ENCODE results near the gene STOX2. TPM values are rescaled to one million over a fixed set of nuclear protein-coding genes. Genes with fewer than 3 reads are reported as not detected.
"Not testable (repeated sequence)": the region's sequence is repeated elsewhere in the genome, so short reads cannot be mapped to it uniquely, and the experiment has no call there.

STOX2 gene
- total RNA-seq, 1 donor from 2014 or later, result 2.5 TPM

GRCh38 chr4:184046148-184046547 lies 141.0 kb downstream of the STOX2 start:
- H2AFZ ChIP-seq (ENCODE audit: low read depth, low read length), result no peak overlapping the region
- H3K27ac Mint-ChIP-seq (ENCODE audit: unreplicated experiment), result no peak overlapping the region
- H3K4me1 ChIP-seq (ENCODE audit: insufficient read depth, low read length), result no peaks in the 10 kb centered on the region
- no peaks in the 10 kb centered on the region for H3K79me2 ChIP-seq (ENCODE audit: insufficient read depth, low read length)
- no peak overlapping the region for H3K9ac ChIP-seq (ENCODE audit: low read length)
- DNase-seq (ENCODE audit: low read depth) (no peak), FAIRE-seq (no peak)
- H3K27me3 Mint-ChIP-seq (ENCODE audit: low read depth, unreplicated experiment), result no peaks in the 10 kb centered on the region
- H3K36me3 ChIP-seq (ENCODE audit: insufficient read depth, low read length), result no peaks in the 10 kb centered on the region
- no peak overlapping the region for H3K4me3 ChIP-seq (ENCODE audit: insufficient read depth, low read depth, low read length)
- no peak overlapping the region for H3K27ac ChIP-seq (ENCODE audit: low read depth, low read length)
- H3K4me3 Mint-ChIP-seq (ENCODE audit: unreplicated experiment), result no peak overlapping the region
- peaks cover 8% of the 10 kb centered on the region for H3K9me3 ChIP-seq (ENCODE audit: insufficient read depth, low read depth, low read length)
- no peak overlapping the region for H3K4me2 ChIP-seq (ENCODE audit: low read length)
- TF ChIP-seq EZH2 (IDR thresholded peaks at IDR 0.05; ENCODE audit: insufficient read depth, low read length), result no peak
- TF ChIP-seq CTCF (IDR thresholded peaks at IDR 0.05; ENCODE audit: insufficient read depth, low read depth, low read length), result no peak
- peaks cover 33% of the 10 kb centered on the region for H3K9me3 Mint-ChIP-seq (ENCODE audit: unreplicated experiment)
- H3K36me3 Mint-ChIP-seq (ENCODE audit: low read depth, unreplicated experiment), result no peaks in the 10 kb centered on the region
- H3K27me3 ChIP-seq (ENCODE audit: insufficient read depth, low read length), result no peaks in the 10 kb centered on the region
- H4K20me1 ChIP-seq (ENCODE audit: insufficient read depth, low read length), result no peaks in the 10 kb centered on the region
- H3K4me1 Mint-ChIP-seq (ENCODE audit: low read depth, unreplicated experiment), result no peaks in the 10 kb centered on the region

GRCh38 chr4:184051262-184051661 lies 146.2 kb downstream of the STOX2 start:
- H3K4me3 ChIP-seq (ENCODE audit: insufficient read depth, low read depth, low read length); H3K9me3 Mint-ChIP-seq (ENCODE audit: unreplicated experiment): not testable (repeated sequence)

DNA sequence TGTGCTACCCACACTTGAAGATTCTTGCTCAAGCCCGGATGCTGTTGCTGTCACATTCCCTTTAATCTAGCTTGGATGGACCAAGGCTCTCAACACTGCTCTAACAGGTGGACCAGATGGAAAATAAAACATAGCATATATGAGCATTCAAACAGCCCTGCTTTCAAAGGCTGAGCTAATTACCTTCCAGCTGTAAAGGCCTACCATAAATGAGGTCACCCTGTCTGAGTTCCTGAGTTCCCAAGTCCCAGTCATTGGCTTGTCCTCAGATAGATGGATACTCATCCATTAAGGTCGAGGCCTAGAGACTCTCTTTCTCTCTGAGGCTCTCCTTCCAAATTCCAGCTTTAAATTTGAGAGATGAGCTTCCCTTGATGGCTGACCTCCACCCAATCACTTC lies 147.5 kb downstream of the STOX2 start:
- Histone ChIP-seq H3K36me3 (ENCODE audit: insufficient read depth, low read length) (no peaks in the 10 kb centered on the region), H3K4me1 (ENCODE audit: insufficient read depth, low read length) (no peaks in the 10 kb centered on the region), H3K27me3 (ENCODE audit: insufficient read depth, low read length) (no peaks in the 10 kb centered on the region), H4K20me1 (ENCODE audit: insufficient read depth, low read length) (no peaks in the 10 kb centered on the region), H3K4me2 (ENCODE audit: low read length) (no peak overlapping the region), H3K79me2 (ENCODE audit: insufficient read depth, low read length) (no peaks in the 10 kb centered on the region), H3K27ac (ENCODE audit: low read depth, low read length) (no peak overlapping the region), H3K4me3 (ENCODE audit: insufficient read depth, low read depth, low read length) (no peak overlapping the region), H2AFZ (ENCODE audit: low read depth, low read length) (no peak overlapping the region), H3K9me3 (ENCODE audit: insufficient read depth, low read depth, low read length) (peaks cover 5% of the 10 kb centered on the region), H3K9ac (ENCODE audit: low read length) (no peak overlapping the region)
- TF ChIP-seq CTCF (IDR thresholded peaks at IDR 0.05; ENCODE audit: insufficient read depth, low read depth, low read length) (no peak), EZH2 (IDR thresholded peaks at IDR 0.05; ENCODE audit: insufficient read depth, low read length) (no peak)
- Mint-ChIP-seq H3K36me3 (ENCODE audit: low read depth, unreplicated experiment) (peaks cover 1% of the 10 kb centered on the region), H3K4me3 (ENCODE audit: unreplicated experiment) (no peak overlapping the region), H3K27me3 (ENCODE audit: low read depth, unreplicated experiment) (peaks cover 2% of the 10 kb centered on the region), H3K4me1 (ENCODE audit: low read depth, unreplicated experiment) (no peaks in the 10 kb centered on the region), H3K9me3 (ENCODE audit: unreplicated experiment) (peaks cover 4% of the 10 kb centered on the region), H3K27ac (ENCODE audit: unreplicated experiment) (no peak overlapping the region)
- DNase-seq (ENCODE audit: low read depth) (no peak), FAIRE-seq (no peak)

More at GRCh38 chr4:184051262-184051661, 146.2 kb downstream of the STOX2 start:
- not testable (repeated sequence) for H3K27ac Mint-ChIP-seq (ENCODE audit: unreplicated experiment); FAIRE-seq; H4K20me1 ChIP-seq (ENCODE audit: insufficient read depth, low read length); H3K79me2 ChIP-seq (ENCODE audit: insufficient read depth, low read length); H3K4me1 ChIP-seq (ENCODE audit: insufficient read depth, low read length); H3K27ac ChIP-seq (ENCODE audit: low read depth, low read length); H2AFZ ChIP-seq (ENCODE audit: low read depth, low read length); H3K4me3 Mint-ChIP-seq (ENCODE audit: unreplicated experiment); DNase-seq (ENCODE audit: low read depth); H3K36me3 ChIP-seq (ENCODE audit: insufficient read depth, low read length); H3K36me3 Mint-ChIP-seq (ENCODE audit: low read depth, unreplicated experiment); H3K4me2 ChIP-seq (ENCODE audit: low read length); H3K9me3 ChIP-seq (ENCODE audit: insufficient read depth, low read depth, low read length); H3K9ac ChIP-seq (ENCODE audit: low read length); H3K4me1 Mint-ChIP-seq (ENCODE audit: low read depth, unreplicated experiment); H3K27me3 Mint-ChIP-seq (ENCODE audit: low read depth, unreplicated experiment); H3K27me3 ChIP-seq (ENCODE audit: insufficient read depth, low read length)
